ENCODE measurements around the gene TSPAN18. TPM values are rescaled to one million over a fixed set of nuclear protein-coding genes. Genes with fewer than 3 reads are reported as not detected.

TSPAN18 gene
- total RNA-seq, 1 experiment from 2014 or later: 18.3 TPM

- no peak overlapping the region for H3K9ac ChIP-seq (ENCODE audit: low read length)
- RAD21 ChIA-PET (ENCODE audit: low non-redundant PET in 1 of 2, low total read pairs in 2 of 2, uncharacterized antibody in 2 of 2, unreplicated experiment in 2 of 2): no interaction called here
- intact Hi-C loops (cut with micrococcal nuclease): no loop called here
- no peak overlapping the region for H3K27ac ChIP-seq (ENCODE audit: low read depth, low read length)
- H3K9me2 ChIP-seq (ENCODE audit: insufficient read depth): no peaks in the 10 kb centered on the region
- H3K79me2 ChIP-seq (ENCODE audit: insufficient read depth, low read length): no peaks in the 10 kb centered on the region
- H3K4me2 ChIP-seq (ENCODE audit: low read length): no peak overlapping the region
- CTCF ChIA-PET: no interaction called here
- no peaks in the 10 kb centered on the region for H3K9me3 ChIP-seq (ENCODE audit: control insufficient read depth in 1 of 2, insufficient read depth in 1 of 2, low read depth in 1 of 2, low read length in 2 of 2)
- no peak for TF ChIP-seq CTCF (IDR thresholded peaks at IDR 0.05 in 2 of 3, conservative IDR thresholded peaks at IDR 0.05 in 1 of 3; ENCODE audit: borderline replicate concordance in 1 of 3, insufficient read depth in 1 of 3, low read depth in 2 of 3, low read length in 2 of 3)
- TF ChIP-seq ZFX (IDR thresholded peaks at IDR 0.05): no peak
- TF ChIP-seq FOSL1 (IDR thresholded peaks at IDR 0.05; ENCODE audit: low read depth): no peak
- no peak for TF ChIP-seq SIN3A (IDR thresholded peaks at IDR 0.05; ENCODE audit: low read depth)
- TF ChIP-seq ZNF274 (IDR thresholded peaks at IDR 0.05; ENCODE audit: low read depth, low read length): no peak
- TF ChIP-seq YY1 (IDR thresholded peaks at IDR 0.05; ENCODE audit: extremely low read depth, insufficient replicate concordance, low read depth, low read length): no peak
- no peak for TF ChIP-seq ZBTB33 (IDR thresholded peaks at IDR 0.05; ENCODE audit: extremely low read depth, insufficient replicate concordance, low read length)
- TF ChIP-seq, protein P1, sequence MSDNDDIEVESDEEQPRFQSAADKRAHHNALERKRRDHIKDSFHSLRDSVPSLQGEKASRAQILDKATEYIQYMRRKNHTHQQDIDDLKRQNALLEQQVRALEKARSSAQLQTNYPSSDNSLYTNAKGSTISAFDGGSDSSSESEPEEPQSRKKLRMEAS (IDR thresholded peaks at IDR 0.05): no peak
- no peak for TF ChIP-seq JUND (IDR thresholded peaks at IDR 0.05)
- no peak for TF ChIP-seq CEBPB (IDR thresholded peaks at IDR 0.05; ENCODE audit: low read depth)
- no peak for TF ChIP-seq ATF3 (IDR thresholded peaks at IDR 0.05)
- no peak for TF ChIP-seq SP1 (IDR thresholded peaks at IDR 0.05; ENCODE audit: low read depth)
- no peak for TF ChIP-seq SRF (IDR thresholded peaks at IDR 0.05; ENCODE audit: low read depth)
- no peak for TF ChIP-seq EZH2 (IDR thresholded peaks at IDR 0.05)
- no peak for TF ChIP-seq EGR1 (IDR thresholded peaks at IDR 0.05; ENCODE audit: low read depth)
- no peak for TF ChIP-seq POLR2A (IDR thresholded peaks at IDR 0.05; ENCODE audit: borderline replicate concordance, extremely low read depth, insufficient read depth, insufficient read length)
- no TSS peak for BruUV-seq (replicated peaks)
- ATAC-seq: no peak
- no peak for DNase-seq (ENCODE audit: low read depth, low spot score)
- H2AFZ ChIP-seq (ENCODE audit: low read depth, low read length, poor library complexity, severe bottlenecking): no peak overlapping the region
- H4K20me1 ChIP-seq (ENCODE audit: insufficient read depth): no peaks in the 10 kb centered on the region
- H3K4me1 ChIP-seq (ENCODE audit: control insufficient read depth in 1 of 2, insufficient read depth in 2 of 2, low read length in 2 of 2): no peaks in the 10 kb centered on the region
- no peaks in the 10 kb centered on the region for H3K27me3 ChIP-seq (ENCODE audit: insufficient read depth, low read length)
- POLR2A ChIA-PET: no interaction called here
- H3K36me3 ChIP-seq (ENCODE audit: control insufficient read depth in 1 of 2, insufficient read depth in 2 of 2, low read length in 2 of 2): no peaks in the 10 kb centered on the region
- H3K4me3 ChIP-seq (replicated peaks in 1 of 2; ENCODE audit: low read depth in 1 of 2, low read length in 2 of 2): no peak overlapping the region
These were observed 72.2 kb downstream of the TSPAN18 start for GRCh38 chr11:44799012-44799411.

All from HCT116 (cell line).